ENCODE results near the gene TSEN54.

GRCh38 chr17:75499313-75500022 lies 16.9 kb upstream of the TSEN54 start:
- TF ChIP-seq EZH2phosphoT487 (IDR thresholded peaks at IDR 0.05; ENCODE audit: low read depth, severe bottlenecking, unreplicated experiment), result no peak
- TF ChIP-seq CTCF (IDR thresholded peaks at IDR 0.05; ENCODE audit: poor library complexity), result no peak
- TF ChIP-seq EZH2 (IDR thresholded peaks at IDR 0.05; ENCODE audit: borderline replicate concordance), result no peak

Measured in hepatocyte (in vitro differentiated cells).